ENCODE measurements around the gene CLIC3.

CLIC3 gene

GRCh38 chr9:137000177-137000930, 4.0 kb upstream of the CLIC3 start:
- DNase-seq (ENCODE audit: low read depth in 2 of 2): peak in 1 of 2 experiments; percentile 22

GRCh38 chr9:136997830-136998234, 1.5 kb upstream of the CLIC3 start:
- no peak for DNase-seq (ENCODE audit: low read depth in 2 of 2)

GRCh38 chr9:136997371-136997770, 1.0 kb upstream of the CLIC3 start:
- no peak for DNase-seq (ENCODE audit: low read depth in 2 of 2)

DNA sequence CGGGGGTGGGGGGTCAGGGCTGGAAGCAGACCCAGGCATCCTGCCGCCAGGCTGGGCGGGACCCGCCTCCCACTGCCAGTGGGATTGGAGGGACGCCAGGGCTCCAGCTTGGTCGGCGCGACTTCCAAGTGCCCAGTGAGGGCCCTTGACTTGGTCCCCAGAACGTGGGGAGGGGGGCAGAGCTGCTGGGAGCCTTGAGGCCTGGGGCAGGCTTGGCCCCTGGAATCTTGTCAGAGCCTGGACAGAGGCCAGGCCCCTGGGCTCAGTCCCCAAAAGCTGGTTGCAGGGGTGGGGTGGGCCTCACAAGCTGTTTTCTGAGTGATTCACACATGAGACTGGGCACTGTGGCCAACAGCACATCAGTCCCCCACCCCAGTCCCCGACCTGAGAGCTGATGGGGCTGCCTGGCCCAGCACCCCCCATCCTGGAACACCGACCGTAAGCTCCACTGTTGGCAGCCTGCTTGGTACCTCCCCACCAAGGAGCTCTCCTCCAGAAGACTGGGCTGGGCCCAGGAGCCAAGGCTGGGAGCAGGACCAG, 526 bp downstream of the CLIC3 start:
- no peak for DNase-seq (ENCODE audit: low read depth in 2 of 2)

DNA sequence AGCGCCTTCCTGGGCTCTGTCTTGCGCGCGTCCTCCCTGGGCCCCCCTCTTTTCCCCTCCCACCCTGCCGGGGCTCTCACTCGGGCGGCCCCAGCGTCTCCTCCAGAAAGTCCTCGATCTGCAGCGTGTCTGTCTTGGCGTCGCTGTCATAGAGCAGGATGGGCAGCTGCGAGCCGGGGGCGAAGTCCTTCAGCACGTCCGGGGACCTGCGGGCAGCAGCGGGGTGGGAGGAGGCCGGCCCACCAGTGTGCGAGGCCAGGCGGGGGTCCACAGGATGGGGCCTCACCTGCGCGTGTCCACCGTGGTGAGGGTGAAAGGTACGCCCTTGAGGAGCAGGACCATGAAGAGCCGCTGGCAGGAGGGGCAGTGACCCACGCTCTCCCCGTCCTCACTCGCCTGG, 1.0 kb downstream of the CLIC3 start:
- no peak for DNase-seq (ENCODE audit: low read depth in 2 of 2)

- no peak for DNase-seq (ENCODE audit: low read depth in 2 of 2)
Measured at GRCh38 chr9:136994888-136995230, 1.5 kb downstream of the CLIC3 start.

DNA sequence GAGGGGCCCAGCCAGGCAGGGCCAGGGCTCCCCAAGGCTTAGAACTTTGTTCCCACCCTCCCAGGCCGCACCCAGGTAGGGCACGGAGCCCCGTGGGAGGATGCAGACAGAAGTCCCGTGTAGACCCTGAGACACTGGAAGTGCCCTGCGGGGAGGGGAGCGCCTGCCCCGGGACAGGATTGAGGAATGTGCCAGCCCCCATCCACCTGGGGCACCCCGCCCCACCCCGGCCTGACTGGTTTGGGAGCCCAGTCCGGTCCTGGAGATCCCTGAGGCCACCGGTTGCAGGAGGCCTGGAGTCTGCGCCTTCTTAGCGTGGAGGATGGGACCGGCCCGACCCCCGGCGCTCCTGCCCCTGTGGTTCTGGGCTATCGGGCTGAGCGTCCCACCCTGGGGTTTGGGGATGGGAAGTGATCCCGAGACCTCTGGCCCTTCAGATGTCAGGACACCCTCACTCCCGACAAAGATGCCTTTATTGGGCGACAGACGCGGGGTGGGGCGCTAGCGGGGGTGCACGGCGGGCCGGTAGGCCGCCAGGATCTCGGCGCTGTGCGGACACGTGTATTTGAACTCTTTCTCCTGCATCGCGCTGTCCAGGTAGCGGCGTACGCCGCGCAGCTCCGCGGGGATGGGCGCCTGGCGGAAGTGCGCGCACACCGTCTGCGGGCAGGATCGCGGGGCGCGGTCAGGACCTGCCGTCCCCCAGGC, 2.0 kb downstream of the CLIC3 start:
- no peak for DNase-seq (ENCODE audit: low read depth in 2 of 2)

DNA sequence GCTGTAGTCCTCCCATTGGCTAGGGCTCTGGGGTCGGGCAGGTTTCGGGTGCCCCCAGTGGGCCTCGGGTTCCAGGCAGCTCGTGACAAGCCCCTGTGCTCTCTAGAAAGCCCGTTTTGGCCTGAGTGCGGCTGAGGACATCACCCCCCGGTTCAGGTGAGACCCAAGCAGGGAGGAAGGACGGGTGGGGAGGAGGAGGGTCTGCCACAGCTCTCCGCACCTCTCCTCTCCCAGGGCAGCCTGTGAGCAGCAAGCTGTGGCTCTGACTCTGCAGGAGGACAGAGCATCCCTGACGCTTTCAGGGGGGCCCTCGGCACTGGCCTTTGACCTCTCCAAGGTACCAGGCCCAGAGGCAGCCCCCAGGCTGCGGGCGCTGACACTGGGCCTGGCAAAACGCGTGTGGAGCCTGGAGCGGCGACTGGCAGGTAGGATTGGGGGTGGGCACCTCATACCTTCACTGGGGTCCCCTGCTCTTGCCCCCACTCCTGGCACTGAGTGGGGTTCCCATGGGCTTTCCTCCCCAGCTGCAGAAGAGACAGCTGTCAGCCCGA, 3.5 kb downstream of the CLIC3 start:
- DNase-seq (ENCODE audit: low read depth in 2 of 2): no peak

- peak; percentile 65 to 72 for DNase-seq (ENCODE audit: low read depth in 2 of 2)
Measured at GRCh38 chr9:136991993-136992818, 4.2 kb downstream of the CLIC3 start, which contains the start of gene PAXX. Gene PAXX, plus strand, starts transcription at chr9:136992422. Its CDS starts 22 bp downstream, at chr9:136992444.

DNA sequence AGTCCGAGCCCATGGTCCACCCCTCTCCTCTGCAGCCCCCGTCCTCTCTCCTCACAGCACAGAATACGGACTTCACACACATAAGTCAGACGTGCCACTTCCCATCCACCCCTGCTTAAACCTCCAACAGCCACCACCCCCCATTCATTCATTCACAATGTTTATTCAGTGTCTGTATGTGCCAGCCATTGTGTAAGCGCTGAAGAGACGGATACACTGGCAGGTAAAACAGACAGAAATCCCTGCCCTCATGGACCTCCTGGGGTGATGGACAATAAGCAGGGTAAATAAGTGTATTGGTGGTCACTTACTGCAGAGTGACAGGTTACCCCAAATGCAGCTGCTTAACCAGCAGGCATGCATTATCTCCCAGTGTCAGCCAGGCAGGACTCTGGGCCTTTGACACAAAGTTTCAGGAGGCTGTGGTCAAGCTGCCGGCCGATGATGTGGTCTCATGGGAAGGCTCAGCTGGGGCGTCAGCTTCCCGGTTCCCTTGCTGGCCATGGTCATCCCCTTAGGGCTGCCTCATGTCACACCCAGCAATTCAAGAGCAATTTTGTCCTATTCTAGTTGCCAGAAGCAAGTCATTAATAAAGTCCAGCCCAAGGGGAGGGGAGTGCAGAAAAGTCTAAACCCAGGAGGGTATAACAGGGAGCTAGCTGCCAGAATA, 6.0 kb downstream of the CLIC3 start:
- no peak for DNase-seq (ENCODE audit: low read depth in 2 of 2)

GRCh38 chr9:136988872-136989271, 7.5 kb downstream of the CLIC3 start:
- DNase-seq (ENCODE audit: low read depth in 2 of 2): no peak

DNA sequence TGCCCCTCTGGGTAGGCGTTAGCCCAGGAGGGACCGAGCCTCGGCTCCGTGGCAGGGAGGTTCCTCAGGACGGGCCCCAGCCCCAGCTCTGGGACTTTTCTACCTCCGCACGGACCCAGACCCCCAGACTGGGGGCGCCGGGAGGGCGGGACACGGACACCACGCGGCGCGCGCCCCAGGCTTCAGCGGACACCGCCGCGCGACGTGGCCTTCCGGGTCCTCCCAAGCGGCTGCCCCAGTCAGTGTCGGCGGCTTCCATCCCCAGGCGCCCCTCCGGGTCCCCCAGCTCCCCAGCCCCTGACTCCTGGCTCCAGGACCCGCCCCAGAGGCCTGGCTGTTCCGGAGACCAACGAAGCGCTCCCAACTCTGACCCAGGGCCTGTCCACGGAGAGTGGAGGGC, 10.5 kb downstream of the CLIC3 start:
- no peak for DNase-seq (ENCODE audit: low read depth in 2 of 2)

DNA sequence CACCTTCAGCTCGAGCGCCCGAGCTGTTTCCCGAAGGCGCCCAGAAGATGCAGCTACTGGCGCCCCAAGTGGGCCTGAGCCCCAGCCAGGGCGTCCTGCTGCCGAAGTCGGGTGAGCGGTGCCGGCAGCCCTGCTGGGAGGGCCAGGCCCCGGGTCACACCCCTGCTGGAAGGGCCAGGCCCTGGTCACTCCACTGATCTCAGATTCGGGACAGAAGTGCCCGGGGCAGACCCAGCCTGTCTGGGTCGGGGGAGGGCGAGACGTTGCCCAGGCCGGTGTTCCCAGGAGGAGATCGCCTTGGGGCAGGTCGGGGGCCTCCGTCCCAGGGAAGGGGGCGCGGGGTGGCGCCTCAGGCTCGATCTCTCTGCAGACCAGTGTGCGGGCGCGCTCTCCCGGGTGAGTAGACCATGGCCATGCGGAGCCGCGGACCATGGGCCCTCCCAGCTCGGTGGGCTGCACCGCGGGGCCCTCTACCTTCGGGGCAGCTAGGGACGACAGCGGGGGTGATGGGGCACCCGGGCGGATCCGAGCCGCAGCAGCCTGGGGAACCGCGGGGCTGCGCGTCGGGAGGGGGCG, 11.3 kb downstream of the CLIC3 start:
- no peak for DNase-seq (ENCODE audit: low read depth in 2 of 2)

DNA sequence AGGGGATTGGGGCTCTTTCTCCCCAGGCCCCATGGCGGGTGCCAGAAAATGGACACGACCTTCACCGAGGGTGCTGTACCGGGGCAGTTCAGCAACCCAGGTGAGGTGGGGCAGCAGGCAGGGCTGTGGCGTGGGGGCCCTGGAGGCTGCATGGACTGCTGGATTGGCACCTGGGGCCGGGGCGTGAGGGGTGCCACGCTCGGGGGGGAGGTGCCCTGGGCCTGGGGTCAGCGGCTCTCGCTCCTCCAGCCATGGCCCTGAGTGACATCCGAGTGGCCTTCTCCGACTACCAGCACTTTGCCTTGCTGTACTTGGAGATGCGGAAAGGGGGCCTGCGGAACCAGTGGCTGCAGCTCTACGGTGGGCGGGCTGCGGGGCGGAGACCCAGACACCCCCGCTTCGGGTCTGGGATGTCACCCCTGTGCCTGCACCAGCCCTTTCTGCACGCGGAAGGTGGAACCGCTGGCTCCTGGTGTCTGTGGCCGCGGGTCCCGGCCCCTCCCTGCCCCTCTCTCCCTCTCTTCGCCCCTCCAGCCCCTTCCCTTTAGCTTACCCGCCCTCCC, 11.8 kb downstream of the CLIC3 start:
- no peak for DNase-seq (ENCODE audit: low read depth in 2 of 2)

GRCh38 chr9:136983656-136984314, 12.6 kb downstream of the CLIC3 start:
- no peak for DNase-seq (ENCODE audit: low read depth in 2 of 2)

GRCh38 chr9:136983167-136983566, 13.2 kb downstream of the CLIC3 start:
- DNase-seq (ENCODE audit: low read depth in 2 of 2): no peak

DNA sequence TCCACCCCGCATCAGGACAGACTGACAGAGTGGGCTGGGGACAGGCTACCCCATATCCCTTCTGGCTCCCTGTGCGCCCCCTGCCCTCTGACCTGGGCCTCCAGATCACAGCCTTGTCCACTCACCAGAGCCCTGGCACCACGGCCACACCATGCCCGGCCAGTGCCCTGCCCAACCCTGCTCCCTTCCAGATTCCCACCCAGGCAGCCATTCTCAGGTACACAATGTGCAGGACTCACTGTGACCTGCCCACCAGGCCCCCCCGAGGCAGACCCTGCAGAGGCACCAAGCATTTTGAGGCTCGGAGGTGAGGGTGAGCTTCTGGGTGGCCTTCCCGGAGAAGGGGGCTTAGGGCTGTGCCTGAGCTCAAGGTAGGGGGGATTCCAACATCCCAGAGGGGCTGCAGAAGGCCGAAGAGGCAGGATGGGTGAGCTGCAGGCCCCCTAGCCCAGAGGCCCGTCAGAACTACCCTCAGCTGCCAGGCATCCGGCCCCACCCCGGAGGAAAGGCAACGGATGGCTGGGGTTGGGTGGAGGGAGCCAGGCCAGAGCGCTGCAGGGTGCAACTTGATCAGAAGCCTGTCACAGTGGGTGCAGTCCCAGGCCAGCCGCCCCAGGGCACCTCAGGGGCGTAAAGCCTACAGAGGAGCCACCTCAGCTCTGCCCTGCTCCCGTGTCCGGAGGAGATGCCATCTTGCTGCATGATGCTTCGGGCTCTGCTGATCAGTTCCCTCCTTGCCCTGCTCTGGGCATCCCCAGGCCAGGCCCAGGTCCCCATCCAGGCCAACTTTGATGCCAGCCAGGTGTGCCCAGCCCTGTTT, 13.9 kb downstream of the CLIC3 start, which contains the start of gene LCNL1:
Gene LCNL1, plus strand, starts transcription at position 762 of the 820 bp plus-strand sequence. CDS start 594 bp downstream, outside the sequence.
- DNase-seq (ENCODE audit: low read depth in 2 of 2): no peak

GRCh38 chr9:136981588-136982231, 14.7 kb downstream of the CLIC3 start:
- no peak for DNase-seq (ENCODE audit: low read depth in 2 of 2)

Data from fibroblast of skin of left quadriceps (primary cell).